Breast epithelium (tissue), 3 donors: Measurements from ENCODE around the gene TRIM10.

Experiments
- CTCF ChIP-seq, 3 donors: fragments of 450-650 bp; IDR thresholded peaks; one replicate each; pipeline ENCODE4 v1.5.1; 2016 to 2017; ENCODE audit warnings: antibody characterized with exemption in 3 of 3, mild to moderate bottlenecking in 3 of 3, moderate library complexity in 3 of 3
- POLR2A ChIP-seq: fragments of 450-650 bp; IDR thresholded peaks from one replicate; pipeline ENCODE4 v1.6.1; 2016; ENCODE audit warnings: antibody characterized with exemption, mild to moderate bottlenecking, moderate library complexity
- POLR2AphosphoS5 ChIP-seq, 3 donors: sonication (generic); formaldehyde crosslinking; IDR thresholded peaks; one replicate each; pipeline ENCODE4 v1.6.1; 2017; ENCODE audit warnings: antibody characterized with exemption in 3 of 3

GRCh38 chr6:30200551-30201281 is 39.7 kb upstream of the TRIM10 start:
- TF ChIP-seq CTCF (IDR thresholded peaks at IDR 0.05) (no peak), POLR2A (no peak), POLR2AphosphoS5 (IDR thresholded peaks at IDR 0.05) (no peak)
